ENCODE results near the gene NKX2-8.

Gene NKX2-8

GRCh38 chr14:36582011-36582873, at the start of gene NKX2-8:
Gene NKX2-8, minus strand, starts transcription at chr14:36582614. Its CDS starts 225 bp downstream, at chr14:36582389.
- in situ Hi-C loops (cut with MboI; ENCODE audit: low pct_unique_long_range_greater_than_20kb, low sequenced_read_pairs) = no loop called here
- DNase-seq = no peak

GRCh38 chr14:36627981-36628380, 45.6 kb upstream of the NKX2-8 start:
- in situ Hi-C loops (cut with MboI; ENCODE audit: low pct_unique_long_range_greater_than_20kb, low sequenced_read_pairs) = no loop called here
- DNase-seq = no peak

DNA sequence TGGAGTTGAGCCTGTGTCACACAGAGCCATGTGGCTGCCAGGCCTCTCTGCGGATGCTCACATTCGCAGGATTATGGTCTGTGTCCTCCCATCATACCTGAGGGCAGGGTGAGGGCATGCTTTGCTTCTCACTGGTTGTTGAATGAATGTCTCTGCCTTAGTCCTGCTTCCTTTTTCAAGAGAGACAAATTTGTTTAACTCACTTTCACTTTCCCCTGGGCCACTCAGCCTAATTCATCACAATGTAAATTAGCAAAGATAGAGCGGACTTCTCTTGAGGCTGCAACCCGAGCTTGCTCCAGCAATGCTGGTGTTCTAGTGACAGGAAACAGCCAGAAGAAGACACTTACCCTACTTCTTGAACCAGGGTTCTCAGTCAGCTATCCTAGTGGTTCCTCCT, 43.7 kb upstream of the NKX2-8 start:
- in situ Hi-C loops (cut with MboI; ENCODE audit: low pct_unique_long_range_greater_than_20kb, low sequenced_read_pairs) = no loop called here
- no peak for DNase-seq

GRCh38 chr14:36625436-36625835, 43.0 kb upstream of the NKX2-8 start:
- DNase-seq = no peak
- in situ Hi-C loops (cut with MboI; ENCODE audit: low pct_unique_long_range_greater_than_20kb, low sequenced_read_pairs) = no loop called here

DNA sequence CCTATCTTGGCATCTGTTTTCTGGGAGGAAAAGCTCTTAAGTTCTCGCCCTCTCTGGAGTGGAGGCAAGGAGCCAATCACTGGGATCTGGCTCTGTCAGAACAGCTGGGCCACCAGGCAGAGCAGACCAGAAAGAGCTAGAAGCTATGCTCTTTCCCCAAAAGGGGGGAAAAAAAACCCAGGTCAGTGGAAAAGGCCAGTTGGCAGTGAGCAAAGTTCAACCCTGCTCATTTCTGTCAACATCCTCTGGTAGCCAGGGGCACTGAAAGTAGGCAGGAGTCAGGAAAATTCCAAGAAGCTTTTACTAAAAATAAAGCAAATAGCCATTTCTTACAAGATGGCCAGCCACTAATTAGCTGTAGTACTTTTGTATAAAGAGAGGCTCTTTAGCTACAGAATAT, 42.6 kb upstream of the NKX2-8 start:
- no peak for DNase-seq
- in situ Hi-C loops (cut with MboI; ENCODE audit: low pct_unique_long_range_greater_than_20kb, low sequenced_read_pairs) = no loop called here

GRCh38 chr14:36619853-36620252, 37.4 kb upstream of the NKX2-8 start:
- in situ Hi-C loops (cut with MboI; ENCODE audit: low pct_unique_long_range_greater_than_20kb, low sequenced_read_pairs) = no loop called here
- no peak for DNase-seq

DNA sequence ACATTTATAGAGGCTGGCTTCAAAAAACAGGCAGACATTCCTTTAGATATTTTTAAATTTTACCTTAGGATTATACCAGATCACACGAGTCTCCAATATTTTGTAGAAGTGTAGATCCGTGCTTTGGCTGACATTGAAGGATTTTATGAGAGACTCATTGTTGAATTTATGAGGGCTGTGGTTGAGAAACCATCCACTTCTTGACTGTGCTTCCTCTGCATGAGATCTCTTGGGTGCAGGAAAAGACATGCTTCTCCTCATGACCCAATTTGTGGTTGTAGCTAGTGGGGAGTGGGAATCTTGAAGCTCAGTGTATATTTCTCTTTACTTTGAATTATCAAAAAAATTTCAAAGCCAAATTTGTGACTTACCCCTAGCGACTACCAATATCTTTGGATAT, 36.7 kb upstream of the NKX2-8 start:
- no peak for DNase-seq
- in situ Hi-C loops (cut with MboI; ENCODE audit: low pct_unique_long_range_greater_than_20kb, low sequenced_read_pairs) = no loop called here

DNA sequence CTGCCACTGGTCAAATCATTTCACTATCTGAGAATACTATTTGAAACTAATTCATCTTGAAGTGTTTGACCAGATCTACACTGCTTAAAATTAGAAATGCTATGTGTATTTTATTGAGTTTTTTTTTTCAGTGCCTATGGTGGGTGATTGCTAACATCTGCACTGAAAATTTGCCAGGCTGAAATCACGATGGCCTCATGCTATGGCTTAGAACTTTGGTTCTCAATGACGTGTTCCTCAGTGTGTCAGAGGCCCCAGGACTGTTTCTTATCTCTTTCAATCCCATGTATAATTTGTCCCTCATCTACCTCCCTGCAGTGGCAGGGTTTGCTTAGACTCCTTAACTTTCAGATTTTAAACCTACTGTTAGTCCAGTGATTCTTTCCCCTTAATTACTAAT, 36.2 kb upstream of the NKX2-8 start:
- DNase-seq = no peak
- in situ Hi-C loops (cut with MboI; ENCODE audit: low pct_unique_long_range_greater_than_20kb, low sequenced_read_pairs) = no loop called here

GRCh38 chr14:36617824-36618223, 35.4 kb upstream of the NKX2-8 start:
- DNase-seq = no peak
- in situ Hi-C loops (cut with MboI; ENCODE audit: low pct_unique_long_range_greater_than_20kb, low sequenced_read_pairs) = no loop called here

DNA sequence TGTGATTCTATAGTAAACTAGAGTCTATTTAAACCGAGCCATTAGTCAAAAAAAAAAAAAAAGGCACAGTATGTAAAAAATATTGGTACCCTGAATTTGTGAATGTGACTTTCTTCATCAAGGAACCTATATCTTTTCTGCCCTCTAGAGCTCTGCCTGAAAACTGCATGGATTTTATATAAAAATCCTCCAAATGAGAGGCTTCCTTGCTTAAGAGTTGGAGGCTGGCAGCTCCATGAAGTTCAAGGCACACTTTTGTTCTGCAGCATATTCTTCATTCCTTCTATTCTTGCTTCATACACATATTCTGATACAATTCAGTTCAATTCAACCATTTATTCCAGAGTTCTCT, 23.1 kb upstream of the NKX2-8 start:
- DNase-seq = peak; percentile 26
- in situ Hi-C loops (cut with MboI; ENCODE audit: low pct_unique_long_range_greater_than_20kb, low sequenced_read_pairs) = no loop called here

DNA sequence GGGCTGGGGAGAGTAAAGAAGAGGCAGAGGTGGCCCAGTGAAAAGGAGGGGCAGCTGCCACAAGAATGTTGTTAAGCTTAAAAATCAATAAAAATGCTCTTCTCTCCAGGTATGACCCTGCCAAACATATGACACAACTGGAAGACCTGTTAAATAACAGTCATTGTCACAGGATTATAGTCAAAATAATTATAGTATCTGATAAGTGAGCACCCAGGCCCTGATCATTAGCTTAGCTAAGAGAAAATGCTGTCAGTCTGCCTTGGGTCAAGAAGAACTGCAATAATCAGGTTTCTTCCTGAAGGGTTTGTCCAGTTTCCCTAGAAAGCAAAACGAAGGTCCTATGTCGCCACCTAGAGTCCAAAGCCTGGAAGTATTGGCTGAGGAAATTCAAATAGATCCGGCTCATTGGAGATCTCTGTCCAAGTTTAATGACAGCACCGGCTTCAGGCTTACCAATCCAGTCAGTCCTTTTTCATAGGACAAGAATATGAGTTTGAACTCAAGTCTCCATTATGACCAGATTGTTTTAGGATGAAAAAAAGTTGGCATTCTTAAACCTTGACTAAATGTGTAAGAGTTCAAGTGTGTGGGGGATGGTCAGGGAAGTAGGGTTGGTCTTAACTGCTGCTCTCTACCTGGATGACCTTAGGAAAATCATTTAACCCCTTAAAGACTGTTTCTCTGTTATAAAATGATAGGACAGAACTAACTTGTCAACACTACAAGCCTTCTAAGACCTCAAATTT, 22.5 kb upstream of the NKX2-8 start:
- peak; percentile 71 for DNase-seq
- in situ Hi-C loops (cut with MboI; ENCODE audit: low pct_unique_long_range_greater_than_20kb, low sequenced_read_pairs) = no loop called here

GRCh38 chr14:36600431-36600830, 18.0 kb upstream of the NKX2-8 start:
- DNase-seq = no peak
- in situ Hi-C loops (cut with MboI; ENCODE audit: low pct_unique_long_range_greater_than_20kb, low sequenced_read_pairs) = no loop called here

GRCh38 chr14:36591482-36591881, 9.1 kb upstream of the NKX2-8 start:
- in situ Hi-C loops (cut with MboI; ENCODE audit: low pct_unique_long_range_greater_than_20kb, low sequenced_read_pairs) = no loop called here
- no peak for DNase-seq

GRCh38 chr14:36588788-36589187, 6.4 kb upstream of the NKX2-8 start:
- DNase-seq = no peak
- in situ Hi-C loops (cut with MboI; ENCODE audit: low pct_unique_long_range_greater_than_20kb, low sequenced_read_pairs) = no loop called here

DNA sequence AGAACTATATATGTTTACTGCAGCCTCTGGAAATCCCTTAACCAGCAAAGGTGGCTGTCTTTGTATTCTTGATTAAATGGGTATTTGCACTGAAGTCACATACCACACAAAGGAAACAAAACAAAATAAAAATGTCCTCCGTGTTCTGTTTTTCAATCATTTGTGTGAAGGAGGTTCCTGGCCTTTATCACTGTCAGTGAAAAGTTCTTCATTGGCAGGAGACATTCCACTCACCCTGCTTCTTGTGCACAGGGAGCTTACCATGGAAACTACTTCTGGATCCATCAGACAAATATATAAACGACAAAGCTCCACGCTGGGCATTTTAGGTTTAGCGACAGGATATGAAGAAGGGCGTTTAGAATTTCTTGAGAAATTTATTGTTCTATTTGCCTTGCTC, 5.7 kb upstream of the NKX2-8 start:
- in situ Hi-C loops (cut with MboI; ENCODE audit: low pct_unique_long_range_greater_than_20kb, low sequenced_read_pairs) = no loop called here

DNA sequence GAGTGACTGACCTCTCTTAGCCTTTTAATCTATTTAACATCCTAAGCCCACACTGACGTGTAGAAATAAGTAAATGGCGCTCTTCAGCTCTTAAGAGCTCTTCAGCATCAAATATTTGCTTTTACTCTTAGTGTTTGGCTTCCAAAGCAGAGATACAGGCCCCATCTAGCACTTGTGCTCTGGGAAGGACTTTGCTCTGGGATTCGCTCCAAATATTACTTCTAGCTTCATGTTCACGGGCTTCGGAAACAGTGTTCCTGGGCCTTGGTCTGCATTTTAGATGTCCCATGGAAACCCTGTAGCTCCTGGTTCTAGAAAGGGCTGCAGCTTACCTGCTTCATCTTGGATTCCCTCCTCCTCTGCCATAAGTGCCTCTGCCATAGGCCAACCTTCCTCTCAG, 2.7 kb upstream of the NKX2-8 start:
- in situ Hi-C loops (cut with MboI; ENCODE audit: low pct_unique_long_range_greater_than_20kb, low sequenced_read_pairs) = no loop called here
- DNase-seq = no peak

More for the DNA sequence above, 5.7 kb upstream of the NKX2-8 start:
- no peak for DNase-seq

DNA sequence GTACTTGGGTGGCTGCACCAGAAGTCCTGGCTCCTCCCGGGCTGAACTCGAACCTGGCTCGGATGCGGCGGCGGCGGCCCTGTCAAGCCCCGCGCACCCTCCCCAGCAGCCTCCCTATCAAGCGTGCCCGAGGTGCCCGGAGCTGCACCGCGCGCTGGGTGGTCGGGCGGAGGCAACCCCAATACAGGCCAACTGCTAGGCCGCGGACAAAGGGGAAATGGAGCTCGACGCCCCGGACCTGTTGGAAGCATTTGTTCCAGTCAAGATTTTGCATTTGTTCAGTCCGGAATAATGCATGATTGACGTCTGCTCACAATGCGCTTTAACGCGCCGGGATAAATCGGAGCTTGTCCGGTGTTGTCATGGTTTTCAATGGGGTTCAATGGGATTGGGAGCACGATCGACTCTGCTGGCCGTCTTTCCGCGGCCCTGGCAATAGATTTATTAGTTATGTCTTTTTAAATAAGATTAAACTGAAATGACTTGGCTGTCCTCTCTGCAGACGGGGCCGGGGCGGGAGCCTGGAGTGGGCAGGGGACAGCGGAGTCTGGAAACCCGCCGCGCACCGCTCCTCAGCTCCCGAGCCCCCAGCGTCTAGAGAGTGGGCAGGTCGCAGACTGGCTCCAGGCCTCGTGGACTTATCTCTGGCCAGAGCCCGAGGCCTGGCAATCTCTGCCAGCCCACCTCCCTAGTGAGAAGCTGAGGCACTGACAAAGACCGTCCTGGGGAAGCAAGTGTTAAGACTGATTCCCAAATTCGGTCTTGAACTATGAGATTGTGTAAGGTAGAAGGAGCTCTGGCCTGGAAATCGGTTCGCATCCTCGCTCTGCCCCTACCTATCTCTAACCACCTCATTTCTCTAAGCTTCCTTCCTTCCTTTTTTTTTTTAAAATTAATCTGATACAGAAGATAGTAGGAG, 1.7 kb upstream of the NKX2-8 start:
- in situ Hi-C loops (cut with MboI; ENCODE audit: low pct_unique_long_range_greater_than_20kb, low sequenced_read_pairs) = no loop called here
- no peak for DNase-seq

GRCh38 chr14:36583242-36583892, 953 bp upstream of the NKX2-8 start:
- no peak for DNase-seq
- in situ Hi-C loops (cut with MboI; ENCODE audit: low pct_unique_long_range_greater_than_20kb, low sequenced_read_pairs) = no loop called here

DNA sequence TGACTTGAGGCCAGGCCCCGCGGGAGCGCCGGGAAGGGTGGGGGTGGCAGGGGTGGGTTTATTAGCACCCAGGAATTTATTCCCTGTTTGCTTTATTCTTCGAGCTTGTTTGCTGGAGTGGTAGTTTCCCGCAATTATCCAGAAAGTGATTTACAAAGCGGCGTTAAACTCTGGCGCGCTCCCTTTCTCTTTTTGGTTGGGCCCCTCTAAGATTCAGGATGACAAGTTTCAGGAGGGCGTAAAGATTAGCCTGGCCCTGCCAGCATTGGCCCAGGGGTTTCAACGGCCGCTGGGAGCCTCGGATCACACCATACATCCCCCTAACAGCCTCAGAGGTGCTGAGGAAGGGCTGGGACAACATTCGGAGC, 444 bp upstream of the NKX2-8 start:
- in situ Hi-C loops (cut with MboI; ENCODE audit: low pct_unique_long_range_greater_than_20kb, low sequenced_read_pairs) = no loop called here

More for the DNA sequence above, 444 bp upstream of the NKX2-8 start:
- no peak for DNase-seq

Measured in KBM-7 (cell line).